Esophagus muscularis mucosa (tissue), 3 donors: ENCODE data around the gene CMTM7.

Source experiments
- POLR2A ChIP-seq: fragments of 450-650 bp; IDR thresholded peaks from one replicate; pipeline ENCODE4 v1.6.1; 2017; ENCODE audit warnings: antibody characterized with exemption, moderate library complexity, mild to moderate bottlenecking, low read depth
- TF ChIP-seq, protein P1 (sequence below), 3 experiments: fragments of 200-600 bp in 2 of 3; fragments of 450-650 bp in 1 of 3; sonication (generic) in 2 of 3; IDR thresholded peaks; one replicate each; pipeline ENCODE4 v1.5.1; 2017 to 2019; ENCODE audit warnings: antibody characterized with exemption in 3 of 3, mild to moderate bottlenecking in 2 of 3, moderate library complexity in 1 of 3

- TF ChIP-seq, protein P1, sequence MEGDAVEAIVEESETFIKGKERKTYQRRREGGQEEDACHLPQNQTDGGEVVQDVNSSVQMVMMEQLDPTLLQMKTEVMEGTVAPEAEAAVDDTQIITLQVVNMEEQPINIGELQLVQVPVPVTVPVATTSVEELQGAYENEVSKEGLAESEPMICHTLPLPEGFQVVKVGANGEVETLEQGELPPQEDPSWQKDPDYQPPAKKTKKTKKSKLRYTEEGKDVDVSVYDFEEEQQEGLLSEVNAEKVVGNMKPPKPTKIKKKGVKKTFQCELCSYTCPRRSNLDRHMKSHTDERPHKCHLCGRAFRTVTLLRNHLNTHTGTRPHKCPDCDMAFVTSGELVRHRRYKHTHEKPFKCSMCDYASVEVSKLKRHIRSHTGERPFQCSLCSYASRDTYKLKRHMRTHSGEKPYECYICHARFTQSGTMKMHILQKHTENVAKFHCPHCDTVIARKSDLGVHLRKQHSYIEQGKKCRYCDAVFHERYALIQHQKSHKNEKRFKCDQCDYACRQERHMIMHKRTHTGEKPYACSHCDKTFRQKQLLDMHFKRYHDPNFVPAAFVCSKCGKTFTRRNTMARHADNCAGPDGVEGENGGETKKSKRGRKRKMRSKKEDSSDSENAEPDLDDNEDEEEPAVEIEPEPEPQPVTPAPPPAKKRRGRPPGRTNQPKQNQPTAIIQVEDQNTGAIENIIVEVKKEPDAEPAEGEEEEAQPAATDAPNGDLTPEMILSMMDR (IDR thresholded peaks at IDR 0.05): no peak
- no peak for TF ChIP-seq POLR2A
Measured at GRCh38 chr3:32383136-32383711, 8.4 kb upstream of the CMTM7 start.
